Non-pigmented ciliary epithelial cell (primary cell): Measurements from ENCODE around the gene CHCHD6.

Experiments used
- DNase-seq: peaks from one replicate; pipeline ENCODE4 v3.0.0-alpha.2; 2010; ENCODE audit warnings: low read depth

The CHCHD6 gene

DNA sequence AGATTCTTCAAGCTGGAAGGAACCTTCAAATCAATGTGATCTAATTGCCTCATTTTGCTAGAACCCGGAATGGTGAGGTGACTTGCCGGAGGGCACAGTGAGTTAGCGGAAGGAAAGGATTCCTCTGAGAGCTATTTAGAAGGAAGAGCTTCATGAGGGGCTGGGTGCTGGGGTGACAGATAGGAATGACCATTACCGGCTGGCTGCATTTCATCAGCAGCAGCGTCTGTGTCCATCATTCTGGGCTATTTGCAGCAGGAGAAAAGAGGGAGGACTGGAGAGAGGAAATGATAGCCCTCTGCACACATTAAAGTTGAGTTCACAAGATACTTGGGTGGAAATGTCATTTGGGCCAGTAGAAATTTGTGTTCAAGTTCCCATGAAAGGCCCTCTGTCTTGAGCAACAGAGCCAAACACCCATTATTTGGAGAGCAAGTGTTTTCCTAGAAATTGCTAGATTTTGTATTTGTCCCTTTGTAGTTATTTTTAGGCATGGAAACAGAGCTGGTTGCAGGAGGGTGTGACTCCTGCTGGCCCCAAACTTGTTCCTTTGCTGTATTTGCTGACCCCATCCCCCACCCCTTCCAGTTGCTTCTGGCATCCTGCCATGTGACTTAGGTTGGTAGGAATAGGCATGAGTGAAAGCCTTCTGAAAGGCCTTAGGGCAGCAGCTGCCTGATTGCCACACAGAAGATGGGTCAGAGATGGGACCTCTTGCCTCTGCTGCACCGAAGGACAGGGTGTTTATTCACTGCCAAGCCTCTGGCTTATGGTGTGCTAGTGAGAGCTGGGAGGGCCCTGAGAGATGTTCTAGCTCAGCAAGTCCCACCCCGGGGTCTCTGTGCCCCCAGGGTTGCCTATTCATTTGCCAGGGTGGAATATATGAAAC lies 191.4 kb downstream of the CHCHD6 start:
- no peak for DNase-seq

DNA sequence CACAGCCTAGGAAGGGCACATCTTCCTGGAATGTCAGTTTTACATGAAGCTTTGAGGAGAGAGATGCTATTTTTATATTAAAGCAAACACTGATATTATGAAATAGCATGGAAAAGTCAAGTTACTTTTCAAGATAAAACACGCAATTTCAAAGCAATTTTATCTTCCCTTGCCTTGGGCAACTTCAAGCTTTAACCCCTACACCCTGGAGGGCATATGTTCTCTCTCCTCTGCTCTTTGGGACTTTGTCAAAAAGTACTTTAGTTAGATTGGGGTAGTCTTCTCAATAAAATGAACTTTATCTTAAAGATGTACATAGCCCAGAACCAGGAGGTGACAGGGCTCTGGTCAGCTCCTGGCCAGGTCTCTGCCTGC lies 192.0 kb downstream of the CHCHD6 start:
- no peak for DNase-seq

DNA sequence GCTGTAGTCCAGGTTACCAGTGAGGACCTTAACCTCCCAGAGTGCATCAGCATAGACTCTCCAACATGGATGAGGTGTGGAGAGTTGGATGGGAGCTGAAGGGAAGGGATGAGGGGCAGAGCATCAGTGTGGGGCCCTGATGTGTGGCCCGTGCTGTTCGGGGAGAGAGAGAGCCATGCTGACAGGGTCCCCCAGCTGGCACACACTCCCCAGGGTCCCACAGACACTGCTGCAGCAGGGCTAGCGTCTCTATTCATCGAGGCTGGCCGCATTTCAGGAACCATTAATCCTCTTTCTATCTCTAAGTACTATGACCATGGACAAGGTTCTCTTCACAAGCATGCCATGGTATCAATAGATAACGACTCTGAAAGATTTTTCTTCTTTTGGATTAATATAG lies 192.9 kb downstream of the CHCHD6 start:
- DNase-seq, result no peak

DNA sequence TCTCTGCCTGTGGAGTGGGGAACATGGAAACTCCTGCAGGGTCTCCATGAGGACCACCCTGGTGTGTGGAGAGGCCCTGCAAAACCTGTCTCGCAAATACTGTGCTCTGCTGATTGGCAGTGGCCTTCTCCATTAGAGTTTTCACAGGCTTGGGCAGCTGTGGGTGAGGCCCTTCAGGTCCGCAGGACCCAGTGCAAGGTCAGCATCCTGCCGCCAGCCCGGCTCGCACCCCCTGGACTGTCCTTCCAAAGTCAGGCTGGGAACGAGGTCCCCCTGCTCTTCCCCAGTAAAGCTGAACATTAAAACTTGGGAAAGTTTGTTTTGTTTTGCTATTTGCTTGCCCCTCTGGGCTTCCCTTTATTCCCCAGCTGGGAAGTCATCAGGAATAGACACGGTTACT lies 193.9 kb downstream of the CHCHD6 start:
- no peak for DNase-seq

DNA sequence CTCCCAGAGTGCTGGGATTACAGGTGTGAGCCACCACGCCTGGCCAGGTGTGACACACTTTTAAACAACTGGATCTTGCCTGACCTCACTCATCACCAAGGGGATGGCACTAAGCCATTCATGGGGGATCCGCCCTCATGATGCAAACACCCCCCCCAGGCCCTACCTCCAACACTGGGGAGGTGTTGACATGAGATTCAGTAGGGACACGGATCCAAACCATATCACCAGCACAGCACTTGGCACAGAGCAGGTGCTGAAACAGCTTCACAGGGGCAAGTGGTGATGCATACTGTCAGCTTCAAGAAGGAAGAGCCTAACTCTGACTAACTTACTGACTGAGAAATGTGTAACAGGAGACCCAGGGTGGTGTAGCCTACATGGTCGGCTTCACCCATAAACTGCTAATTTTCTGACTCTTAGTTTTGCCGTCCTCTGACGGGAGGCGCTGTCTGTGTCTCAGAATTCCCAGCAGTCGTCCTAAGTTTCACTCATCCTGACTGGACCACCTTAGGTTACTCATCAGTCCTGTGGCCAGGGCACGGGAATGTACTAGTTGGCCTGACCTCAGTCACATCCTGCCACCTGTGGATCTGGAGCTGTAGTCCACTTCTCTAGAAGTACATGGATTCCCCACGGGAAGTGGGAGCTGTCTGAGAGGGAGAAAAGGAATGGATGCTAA lies 197.0 kb downstream of the CHCHD6 start:
- DNase-seq, result no peak

DNA sequence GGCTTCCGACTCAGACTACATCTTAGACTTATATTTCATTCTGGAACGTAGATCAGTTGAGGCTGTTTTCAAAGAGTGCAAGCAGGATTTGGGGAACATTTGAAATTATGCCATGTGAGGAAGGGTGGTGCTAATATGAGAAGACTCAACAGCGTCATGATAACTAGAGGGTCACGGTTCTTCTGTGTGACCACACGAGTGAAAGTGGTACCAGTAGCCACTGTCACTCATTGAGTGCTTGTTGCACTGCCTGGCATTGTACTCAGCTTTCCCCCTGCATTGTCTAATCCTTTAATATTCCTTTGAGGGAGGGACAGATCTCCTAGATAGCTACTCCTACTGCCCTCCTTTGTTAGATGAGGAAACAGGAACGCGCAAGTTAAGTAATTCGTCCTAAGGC lies 197.6 kb downstream of the CHCHD6 start:
- no peak for DNase-seq

DNA sequence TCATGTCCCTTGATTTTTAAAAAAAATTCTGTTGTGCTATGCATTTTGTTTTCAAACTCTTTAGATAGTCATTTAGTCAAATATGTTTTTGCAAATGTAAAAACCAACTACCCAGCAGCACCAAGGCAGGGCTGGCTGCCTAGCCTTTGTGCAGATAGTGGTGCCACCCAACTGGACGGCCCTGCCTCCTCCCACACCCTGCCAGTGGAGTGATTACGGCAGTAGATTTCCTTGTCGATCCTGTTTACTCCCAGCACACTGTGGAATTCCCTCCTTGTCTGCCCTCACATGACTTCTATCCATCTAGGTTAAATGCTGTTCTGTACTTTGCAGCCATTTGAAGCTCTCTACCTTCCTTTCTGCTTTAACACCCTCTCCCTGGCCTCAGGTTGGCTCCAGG lies 199.5 kb downstream of the CHCHD6 start:
- DNase-seq, result no peak

DNA sequence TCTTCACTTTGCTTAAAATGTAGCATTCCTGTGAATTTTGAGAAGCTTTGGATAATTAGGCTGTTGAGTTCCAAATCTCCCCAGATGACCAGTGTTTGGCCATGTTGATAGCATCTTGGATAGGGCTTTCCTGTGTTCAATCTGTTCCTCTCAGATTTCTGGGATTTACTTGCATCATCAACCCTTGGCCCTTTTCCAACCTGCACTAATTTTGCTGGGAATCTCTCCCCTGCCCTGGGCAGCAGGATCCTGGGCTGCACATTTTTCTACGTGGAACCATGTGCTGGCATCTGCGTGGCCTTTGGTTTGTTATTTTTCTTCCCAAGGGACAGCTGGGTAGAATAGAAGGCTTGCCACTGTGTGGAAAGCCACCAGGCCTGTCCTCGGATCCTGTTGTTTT lies 203.5 kb downstream of the CHCHD6 start:
- DNase-seq, result no peak

DNA sequence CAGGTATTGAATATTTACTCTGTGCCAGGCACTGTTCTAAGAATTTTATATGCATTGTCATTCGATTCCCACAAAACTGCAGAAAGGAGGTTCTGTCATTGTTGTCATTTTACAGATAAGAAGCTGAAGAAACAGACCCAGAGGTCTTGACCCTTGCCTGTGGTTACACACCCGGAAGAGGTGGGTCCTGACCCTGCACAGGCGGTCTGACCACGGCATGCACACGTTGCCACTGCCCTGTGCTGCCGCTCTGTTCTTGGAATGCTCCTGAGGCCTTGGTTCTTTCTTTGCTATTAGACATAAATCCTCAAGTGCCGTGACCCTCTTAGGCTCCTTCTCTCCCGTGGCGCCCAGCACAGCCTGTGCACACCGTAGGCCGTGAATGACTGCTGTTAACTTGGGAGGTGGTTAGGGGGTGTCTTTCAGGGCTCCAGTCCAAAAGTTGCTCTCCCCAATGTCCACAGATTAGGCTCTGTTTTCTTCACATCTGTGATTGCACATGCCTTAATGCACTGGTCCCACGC lies 204.8 kb downstream of the CHCHD6 start:
- no peak for DNase-seq

DNA sequence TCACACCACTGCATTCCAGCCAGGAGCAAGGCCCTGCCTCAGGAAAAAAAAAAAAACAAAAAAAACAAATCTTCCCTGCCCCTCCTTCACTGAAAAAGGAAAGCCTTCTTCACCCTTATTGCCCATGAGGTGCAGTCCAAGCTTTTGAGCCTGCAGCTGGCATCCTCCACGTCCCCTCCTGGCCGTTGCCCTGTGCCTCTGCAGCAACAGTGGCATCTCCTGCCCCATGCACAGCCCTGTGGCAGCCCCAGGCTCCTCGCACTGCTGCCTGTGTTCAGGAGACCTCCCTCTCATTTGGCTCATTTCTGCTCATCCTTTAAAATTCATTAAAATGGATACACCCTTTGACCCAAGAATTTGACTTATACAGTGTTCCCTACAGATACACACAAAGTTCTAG lies 206.2 kb downstream of the CHCHD6 start:
- no peak for DNase-seq

DNA sequence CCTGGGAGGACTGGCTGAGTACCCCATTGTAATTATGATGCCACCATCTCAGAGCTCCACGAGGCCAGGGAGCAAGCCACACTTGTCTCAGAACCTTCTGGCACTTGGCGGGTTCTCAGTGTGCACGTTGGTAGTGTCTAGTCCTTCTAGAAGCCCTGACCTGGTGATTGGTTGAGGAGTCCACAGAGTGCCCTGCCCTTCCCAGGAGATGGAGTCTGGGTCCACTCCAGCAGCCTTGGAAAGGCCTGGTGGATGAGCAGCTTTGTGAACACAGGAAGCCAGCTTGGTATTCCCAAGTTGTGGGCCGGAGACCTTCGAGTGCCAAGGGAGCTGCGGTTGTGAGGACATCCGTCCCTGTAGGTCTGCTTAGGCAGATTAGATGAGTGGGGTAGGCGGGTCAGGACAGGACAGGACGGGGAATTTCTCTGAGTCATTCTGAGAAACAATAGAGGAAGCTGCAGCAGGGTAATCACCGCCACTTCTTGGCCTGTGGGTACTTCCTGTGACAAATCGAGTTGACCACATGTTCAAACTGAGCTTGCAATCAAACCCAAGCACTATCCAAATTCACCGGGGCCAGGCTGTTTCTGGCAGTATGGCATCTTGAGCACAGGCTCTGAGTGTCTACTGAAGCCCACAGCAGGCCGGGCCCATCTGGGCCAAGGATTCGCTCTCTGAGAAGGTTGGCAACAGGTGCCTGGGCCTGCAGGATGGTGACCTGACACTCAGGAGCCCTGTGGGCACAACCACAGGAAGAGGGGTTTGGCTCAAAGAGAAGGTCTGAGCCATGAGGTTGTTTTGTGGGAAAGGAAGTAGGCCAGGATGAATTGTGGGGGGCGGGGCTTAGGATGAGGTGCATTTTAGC lies 207.4 kb downstream of the CHCHD6 start:
- peak; percentile 70 for DNase-seq

DNA sequence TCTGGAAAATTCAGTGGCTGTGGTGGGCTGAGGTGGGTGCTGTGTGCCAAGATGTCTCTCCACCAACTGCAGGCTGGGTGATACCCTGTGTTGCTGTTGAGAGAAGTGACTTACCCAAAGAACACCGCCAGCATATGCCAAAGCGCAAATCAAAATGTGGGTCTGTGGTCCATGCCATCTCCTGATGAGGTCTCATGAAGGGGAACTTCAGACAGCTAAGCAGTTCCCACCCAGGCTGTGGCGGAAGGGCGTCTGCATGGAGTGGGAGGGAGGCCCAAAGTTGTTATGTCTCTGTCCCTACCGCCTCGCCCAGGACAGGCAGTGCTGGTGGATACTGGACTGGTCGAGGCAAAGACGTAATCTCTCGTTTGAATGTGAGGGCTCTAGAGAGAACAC lies 208.0 kb downstream of the CHCHD6 start:
- no peak for DNase-seq

DNA sequence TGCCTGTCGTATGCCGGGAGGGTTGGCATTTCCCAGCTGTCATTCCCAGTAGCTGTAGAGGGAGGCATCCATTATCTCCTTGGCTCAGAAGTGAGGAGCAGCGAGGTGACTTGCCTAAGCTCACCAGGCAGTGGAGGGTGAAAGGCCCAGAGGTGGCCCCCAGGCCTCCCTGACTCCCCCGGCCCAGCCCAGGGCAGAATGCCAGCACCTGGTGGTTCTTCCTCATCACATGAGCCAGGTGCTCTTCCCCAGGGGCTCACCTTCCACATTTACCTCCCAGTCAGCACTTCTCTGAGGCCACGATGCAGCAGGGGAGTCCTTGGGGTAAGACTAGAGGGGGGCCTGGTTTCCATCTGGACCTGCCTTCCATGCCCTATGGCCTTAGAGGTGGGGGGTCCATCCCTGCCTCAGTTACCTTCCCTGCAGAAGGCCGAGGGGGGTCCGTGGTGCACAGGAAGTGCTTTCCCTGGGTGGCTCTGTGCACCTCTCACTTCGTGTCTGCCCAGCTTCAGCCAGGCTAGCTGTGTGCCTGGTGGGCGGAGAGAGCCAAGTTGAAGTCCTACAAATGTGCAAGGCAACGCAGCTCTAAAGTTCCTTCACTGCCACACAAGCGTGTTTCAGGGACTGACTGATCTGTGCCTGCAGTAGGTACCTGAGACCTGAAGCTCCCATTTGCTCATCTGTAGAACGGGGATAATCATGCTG lies 208.6 kb downstream of the CHCHD6 start:
- no peak for DNase-seq

DNA sequence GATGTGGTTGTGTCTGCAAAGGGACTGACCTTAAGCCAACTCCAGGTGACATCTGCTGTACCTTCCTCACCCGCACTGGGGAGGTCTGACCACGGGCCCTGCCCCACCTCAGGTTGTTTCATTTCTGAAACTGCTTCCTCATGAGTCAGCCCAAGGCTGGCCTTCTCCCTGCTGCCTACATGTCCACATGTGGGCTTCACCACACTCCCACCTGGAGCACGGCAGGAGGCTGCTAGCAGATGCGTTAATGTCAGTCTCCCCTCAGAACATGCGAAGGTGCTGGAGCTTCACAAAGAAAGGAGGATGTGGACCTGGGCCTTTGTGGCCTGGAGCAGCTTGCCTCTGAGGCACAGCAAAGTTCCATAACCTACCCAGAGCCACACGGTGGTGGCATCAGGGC lies 209.5 kb downstream of the CHCHD6 start:
- DNase-seq, result no peak

DNA sequence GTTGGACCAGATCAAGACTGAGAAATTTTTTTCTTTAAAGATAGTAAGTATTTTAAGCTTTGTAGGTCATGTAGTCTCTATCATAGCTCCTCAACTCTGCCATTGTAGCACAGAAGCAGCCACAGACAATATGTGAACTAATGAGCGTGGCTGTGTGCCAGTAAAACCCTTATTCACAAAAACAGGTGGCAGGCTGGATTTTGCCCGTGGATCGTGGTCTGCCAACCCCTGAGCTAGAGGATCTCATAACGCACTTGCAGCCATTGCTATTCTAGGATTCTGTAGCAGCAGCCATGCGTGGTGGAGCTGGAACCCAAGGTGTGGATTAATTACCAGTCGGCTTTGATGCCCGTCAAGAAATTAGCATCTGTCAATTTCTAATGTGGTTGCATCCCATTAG lies 210.2 kb downstream of the CHCHD6 start:
- DNase-seq, result no peak

DNA sequence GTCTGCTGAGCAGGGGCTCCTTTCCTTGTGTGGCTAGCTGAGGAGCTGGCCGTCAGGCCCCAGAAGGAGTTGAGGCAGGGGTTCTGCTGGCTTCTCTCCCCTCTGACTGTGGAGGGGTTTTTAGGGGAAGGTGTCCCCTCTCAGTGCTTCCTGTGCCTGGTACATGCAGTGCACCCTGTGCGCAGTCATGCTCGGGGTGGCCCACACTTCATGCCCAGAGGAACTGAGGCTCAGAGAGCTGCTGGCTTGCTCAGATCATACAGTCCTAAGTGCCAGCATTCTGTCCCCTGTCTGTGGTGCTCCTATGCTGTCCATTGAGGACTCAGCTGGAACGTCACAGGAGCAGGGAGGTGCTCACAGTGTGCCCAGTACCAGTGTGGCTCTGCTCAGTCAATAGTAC lies 211.0 kb downstream of the CHCHD6 start:
- DNase-seq, result no peak

DNA sequence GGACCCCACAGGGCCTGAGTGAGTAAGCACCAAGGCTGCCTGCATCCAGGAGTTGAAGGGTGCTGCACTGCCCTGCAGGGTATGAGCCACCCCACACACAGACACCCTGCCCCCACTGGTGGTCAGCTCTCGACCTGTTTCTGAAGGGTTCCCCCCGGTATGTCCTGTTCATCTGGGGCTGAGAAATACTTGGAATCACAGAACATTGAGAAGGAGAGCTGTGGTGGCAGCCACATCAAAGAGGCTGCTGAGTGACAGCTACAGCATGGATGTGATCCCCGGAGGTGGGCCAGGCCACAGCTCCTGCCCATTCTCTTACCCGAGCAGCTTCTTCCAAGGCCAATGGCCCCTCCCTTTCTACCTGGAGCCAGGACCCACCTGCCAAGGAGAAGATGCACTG lies 212.5 kb downstream of the CHCHD6 start:
- DNase-seq, result no peak

DNA sequence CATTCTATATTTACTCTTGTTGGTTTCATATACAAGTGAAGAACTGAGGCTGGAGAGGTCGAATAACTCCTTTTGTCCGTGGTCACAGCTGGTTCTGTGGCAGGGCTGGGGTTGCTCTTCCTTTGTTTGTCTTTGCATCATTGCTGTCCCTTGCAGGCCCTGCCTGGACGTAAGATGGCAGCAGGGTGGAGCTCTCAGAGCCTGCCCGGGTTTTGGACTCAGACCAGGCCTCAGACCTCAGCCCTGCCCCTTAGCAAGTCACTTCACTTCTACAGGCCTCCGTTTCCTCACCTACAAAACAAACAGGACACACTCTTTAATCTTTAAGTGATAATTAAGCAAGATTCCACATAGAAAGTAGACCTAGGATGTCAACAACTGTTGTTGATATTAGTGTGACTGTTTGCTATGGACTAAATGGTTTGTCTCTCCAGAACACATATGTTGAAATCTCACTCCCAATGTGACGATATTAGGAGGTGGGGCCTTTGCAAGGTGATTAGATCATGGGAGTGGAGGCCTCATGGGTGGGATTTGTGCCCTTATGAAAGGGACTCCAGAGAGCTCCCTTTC lies 213.3 kb downstream of the CHCHD6 start:
- DNase-seq, result no peak

DNA sequence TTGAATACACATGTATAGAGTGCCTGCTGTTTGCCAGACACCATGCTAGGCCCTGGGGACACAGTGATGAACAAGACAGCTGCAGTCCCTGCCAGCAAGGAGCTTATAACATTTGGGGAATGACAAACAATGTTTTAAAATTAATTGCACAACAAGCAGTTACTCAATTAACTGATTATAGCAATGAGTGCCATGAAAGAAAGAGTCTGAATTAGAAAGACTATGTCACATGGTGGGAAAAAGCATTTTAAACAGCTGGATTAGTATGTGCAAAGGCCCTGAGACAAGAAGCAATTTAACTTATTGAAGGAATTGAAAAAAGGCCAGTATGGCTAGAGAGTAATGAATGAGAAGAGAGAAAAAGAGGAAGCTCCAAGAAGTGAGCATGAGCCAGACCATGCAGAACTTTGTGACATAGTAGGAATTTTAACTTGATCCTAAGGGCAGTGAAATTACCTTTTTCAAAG lies 214.3 kb downstream of the CHCHD6 start:
- no peak for DNase-seq

DNA sequence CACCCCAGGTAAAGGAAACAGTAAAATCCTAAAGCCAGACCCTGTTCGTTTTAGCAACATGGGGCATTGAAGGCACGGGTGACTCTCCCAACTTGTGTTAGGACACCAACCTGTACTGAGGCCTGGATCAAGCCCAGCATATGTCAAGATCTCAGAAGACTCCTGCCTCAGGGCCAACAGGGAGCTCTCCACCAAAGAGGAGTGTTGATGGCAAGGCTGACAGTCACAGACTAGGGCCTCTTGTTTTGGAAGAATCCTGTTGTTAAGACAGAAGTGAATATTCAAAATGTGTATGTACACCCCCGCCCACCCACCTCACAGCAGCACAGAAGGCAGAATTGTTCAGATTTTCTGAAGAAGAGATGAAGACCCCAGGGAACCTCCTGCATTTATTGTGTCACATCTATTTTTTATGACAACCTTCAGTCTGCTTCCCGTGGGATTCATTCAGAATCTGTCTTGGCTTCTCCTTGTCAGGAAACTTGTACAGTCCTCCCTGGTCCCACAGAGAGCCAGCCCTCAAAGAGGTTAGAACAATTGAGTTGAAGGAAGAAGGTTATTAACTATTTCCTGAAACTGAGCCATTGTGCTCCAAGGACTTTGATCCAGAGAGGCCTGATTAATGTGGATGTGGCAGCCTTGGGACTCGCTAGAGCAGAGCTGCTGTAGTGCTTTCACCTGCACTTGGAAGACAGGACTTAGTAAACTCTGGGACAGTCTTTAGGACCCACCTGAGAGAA lies 217.2 kb downstream of the CHCHD6 start:
- DNase-seq, result no peak

DNA sequence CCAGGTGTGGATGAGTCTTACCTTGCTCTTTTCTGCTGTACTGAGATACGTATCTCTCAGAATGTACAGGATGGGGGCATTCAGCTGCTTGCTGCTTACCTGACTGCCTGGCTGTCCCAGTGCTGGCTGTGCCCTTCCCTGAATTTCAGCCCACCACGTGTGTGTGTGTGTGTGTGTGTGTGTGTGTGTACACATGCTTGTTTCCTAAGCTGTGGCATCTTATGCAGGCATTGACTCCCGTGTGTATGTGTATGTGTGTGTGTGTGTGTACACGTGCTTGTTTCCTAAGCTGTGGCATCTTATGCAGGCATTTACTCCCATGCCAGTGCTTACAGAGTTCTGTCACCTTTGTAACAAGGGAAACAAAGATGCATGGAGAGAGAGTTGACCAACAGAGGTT lies 218.4 kb downstream of the CHCHD6 start:
- DNase-seq, result no peak
